Dedifferentiated amniotic fluid mesenchymal stem cell (primary cell): ENCODE measurements around the gene COX20.
A peak's percentile ranks its signal among the peaks of the same experiment; 100 is the strongest.
"Not testable (repeated sequence)": the region's sequence is repeated elsewhere in the genome, so short reads cannot be mapped to it uniquely, and the experiment has no call there.

Experiments used
- DNase-seq: peaks from one replicate; pipeline ENCODE4 v3.0.0-alpha.2; 2016; ENCODE audit errors: extremely low spot score

The COX20 gene

GRCh38 chr1:244822878-244823277 is 12.6 kb upstream of the COX20 start:
- no peak for DNase-seq

- no peak for DNase-seq
Observed at GRCh38 chr1:244826712-244827111, 8.7 kb upstream of the COX20 start.

GRCh38 chr1:244830639-244831038 is 4.8 kb upstream of the COX20 start:
- no peak for DNase-seq

GRCh38 chr1:244833260-244833659 is 2.2 kb upstream of the COX20 start:
- not testable (repeated sequence) for DNase-seq

- peak; percentile 71 for DNase-seq
Observed at GRCh38 chr1:244833734-244834542, 1.5 kb upstream of the COX20 start.

DNA sequence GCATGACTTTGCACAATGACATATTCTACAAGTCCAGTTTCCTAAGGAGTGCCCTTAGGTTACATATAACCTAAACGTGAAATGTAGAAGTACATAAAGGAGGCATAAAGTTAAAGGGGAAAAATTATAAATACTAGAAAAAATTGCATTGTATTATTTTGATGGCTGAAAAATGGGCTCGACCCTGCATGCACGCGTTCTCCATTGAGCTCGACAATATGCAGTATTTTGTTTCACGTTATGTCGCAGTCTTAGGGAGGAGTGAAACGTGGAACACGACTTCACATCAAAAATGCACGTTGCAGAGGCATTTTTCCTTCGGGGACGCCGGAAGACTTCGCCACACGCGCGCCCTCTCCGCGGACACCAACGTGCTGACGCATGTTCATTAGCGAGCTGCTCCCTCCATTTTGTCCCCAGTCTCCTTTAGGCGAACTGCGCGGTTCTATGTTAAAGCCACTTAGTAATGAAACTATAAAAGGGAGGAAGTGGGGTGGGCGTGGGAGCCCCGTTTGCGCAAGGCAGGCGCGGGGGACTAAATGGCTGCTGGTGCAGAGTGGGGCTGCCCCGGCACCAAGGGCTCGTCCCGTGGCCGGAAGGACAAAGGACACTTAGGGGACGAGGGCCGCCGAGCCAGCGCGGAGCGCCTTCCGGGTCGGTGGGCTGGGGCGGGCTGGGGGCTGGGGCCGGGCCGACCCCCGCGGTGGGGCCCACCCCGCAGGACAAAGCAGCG is 749 bp upstream of the COX20 start:
- peak; percentile 84 for DNase-seq

DNA sequence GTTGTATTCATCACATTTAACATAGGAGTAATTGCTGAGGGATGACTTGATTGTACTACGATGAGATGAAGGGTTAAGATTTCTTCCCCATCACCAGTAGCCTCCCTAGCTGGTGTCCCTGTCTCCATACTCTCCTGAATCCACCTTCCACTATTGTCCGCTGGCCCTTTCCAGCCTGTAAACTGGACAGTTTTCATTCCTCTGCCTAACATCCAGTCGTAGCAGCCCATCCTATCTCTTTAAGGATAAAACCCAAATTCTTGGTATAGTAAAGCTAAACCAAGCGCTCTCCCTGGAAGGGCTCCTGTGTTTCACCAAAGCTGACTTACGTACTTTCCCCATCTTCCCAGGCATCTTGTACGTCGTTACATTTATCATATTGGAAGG is 670 bp downstream of the COX20 start:
- peak; percentile 22 for DNase-seq

DNA sequence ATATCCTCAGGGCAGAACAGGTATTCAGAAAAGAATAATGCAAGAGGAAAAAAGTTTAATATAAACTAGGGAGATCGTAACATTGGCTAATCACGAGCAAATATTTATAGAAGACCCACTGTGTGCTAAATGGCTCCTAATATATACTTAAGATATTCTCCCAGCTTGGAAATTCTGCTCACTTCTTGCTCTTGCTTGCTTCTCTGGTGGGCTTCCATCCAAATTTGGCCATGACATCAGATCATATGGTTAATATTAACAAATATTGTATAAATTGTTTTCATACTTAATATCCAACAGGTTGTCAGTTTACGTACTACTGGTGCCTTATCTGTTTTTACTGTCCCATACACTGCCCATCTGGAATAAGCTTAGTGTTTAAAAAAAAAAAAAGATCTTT is 1.1 kb downstream of the COX20 start:
- DNase-seq: no peak

- no peak for DNase-seq
Observed at GRCh38 chr1:244837597-244838258, 2.3 kb downstream of the COX20 start.

DNA sequence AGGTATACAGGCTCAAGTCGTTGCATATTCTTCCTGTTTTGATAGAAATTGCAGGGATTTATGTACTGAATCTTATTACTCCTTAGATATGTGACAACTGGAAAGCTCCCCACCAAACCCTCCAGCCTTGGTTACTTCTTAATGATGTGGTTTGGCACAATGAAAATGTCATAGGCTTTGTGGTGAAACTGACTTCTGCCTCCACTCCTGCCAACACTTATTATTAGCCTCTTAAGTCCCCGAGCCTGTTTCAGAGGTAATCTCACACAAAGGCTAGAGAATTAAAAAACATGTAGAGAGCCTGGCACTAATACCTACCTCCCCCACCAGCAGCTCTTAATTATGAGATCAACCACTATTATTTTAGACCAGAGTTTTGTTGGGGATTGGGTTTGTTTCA is 4.2 kb downstream of the COX20 start:
- DNase-seq: no peak

DNA sequence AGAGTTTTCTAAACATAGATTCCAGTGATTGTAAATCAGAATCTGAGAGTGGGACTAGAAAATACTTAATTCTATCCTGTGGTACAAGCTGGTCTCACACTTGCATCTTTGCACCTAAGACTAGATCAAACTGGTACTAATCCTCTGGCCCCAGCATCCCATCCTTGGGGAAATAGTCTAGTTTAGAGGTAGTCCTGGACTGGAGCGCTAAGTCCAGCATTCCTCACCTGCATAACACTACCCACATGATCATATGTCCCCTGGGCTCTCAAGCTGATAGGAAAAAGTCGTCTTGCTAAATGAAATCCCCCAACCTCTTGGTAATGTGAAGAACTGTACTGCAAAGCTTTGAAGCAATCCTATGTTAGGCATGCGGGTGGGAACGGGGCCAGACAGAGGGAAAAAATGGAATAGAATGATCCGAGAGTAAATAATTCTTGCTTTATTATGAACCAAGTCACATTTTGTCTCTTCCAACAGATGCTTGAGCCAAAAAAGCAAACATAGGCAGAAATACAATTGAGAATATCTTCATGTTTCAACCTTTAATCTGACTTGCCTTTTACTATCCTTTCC is 4.8 kb downstream of the COX20 start:
- no peak for DNase-seq

- DNase-seq: no peak
Observed at GRCh38 chr1:244841273-244841927, 5.9 kb downstream of the COX20 start.

GRCh38 chr1:244843148-244843978 is 7.9 kb downstream of the COX20 start:
- no peak for DNase-seq

- no peak for DNase-seq
Observed at GRCh38 chr1:244844155-244845121, 9.0 kb downstream of the COX20 start.

DNA sequence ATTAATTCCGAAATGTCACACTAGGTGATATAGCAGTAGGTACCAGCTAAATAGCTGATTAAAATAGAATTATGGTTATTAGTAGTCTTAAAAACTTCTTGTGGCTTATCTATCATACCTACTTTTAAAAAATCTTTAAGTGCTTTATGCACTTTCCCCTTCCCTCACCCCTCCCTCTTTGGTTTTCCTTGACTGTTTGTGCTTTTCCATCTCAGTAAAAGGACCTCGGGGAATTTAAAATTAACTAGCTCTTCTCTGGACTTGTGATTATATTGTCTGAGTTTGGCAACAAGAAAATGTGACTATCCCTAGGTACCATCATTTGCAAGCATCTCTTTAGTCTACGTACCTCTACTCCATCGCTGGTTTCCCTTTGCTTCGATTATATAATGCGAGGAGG is 11.2 kb downstream of the COX20 start:
- DNase-seq: no peak

GRCh38 chr1:244849189-244849866 is 13.9 kb downstream of the COX20 start:
- DNase-seq: no peak

DNA sequence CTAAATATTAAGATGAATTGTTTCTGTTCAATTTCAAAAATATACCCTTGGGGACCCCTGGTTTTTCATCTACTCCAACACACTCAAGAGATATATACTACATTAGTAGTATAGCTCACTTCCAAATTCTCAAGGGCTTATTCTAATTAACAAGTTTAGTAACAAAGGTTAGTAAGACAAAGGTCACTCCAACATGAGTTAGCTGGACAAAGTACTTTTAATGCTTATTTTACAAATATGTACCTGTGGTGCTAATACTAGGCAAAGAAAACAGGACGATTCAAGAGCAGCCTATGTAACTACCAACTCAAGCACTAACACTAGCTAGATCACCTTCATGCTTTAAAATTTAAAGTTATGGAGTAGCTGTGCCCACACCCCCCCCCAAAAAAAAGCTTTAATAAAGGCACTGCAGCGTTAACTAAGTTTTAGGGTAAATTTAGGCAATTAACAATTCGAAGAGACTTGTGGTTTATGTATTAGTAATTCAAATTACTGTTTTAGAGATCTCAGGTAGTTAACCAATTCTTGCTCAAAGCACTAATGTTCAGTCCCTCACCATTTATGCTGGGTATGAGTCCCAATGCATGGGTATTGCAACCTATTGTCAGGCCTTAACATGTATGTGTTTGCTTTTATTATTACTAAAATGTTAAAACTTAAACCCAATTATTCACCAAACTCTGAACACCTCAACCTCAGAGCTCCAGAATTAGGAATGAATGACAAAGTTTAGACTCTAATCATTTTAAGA is 14.8 kb downstream of the COX20 start:
- DNase-seq: no peak

GRCh38 chr1:244850896-244851295 is 15.4 kb downstream of the COX20 start:
- DNase-seq: no peak
